GM18870 (cell line): ENCODE measurements around the gene ZNF883.

ENCODE experiments used
- ATAC-seq: cut with Tn5 transposase; IDR thresholded peaks from one replicate; pipeline ENCODE4 v1.9.1; 2021; ENCODE audit warnings: moderate library complexity; ENCODE audit not compliant: unreplicated experiment

The ZNF883 gene

DNA sequence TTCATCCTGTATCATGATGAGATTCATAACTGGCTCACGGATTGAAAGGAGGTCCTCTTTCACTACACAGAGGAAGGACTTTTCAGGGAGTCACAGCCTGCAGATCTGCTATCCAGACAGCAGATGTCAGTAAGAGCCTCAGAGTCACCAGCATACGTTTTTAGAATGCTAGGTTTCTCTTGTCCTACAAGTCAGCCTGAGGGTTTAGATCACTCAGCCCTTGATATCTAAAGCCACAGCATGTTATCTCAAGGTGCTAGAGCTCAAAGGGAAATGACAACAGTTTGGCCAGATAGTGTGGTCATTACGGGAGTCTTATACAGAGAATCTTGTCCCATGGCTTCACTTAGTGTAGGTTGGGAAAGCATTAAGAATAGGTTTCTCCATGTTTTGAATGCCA, 90.4 kb downstream of the ZNF883 start:
- ATAC-seq = no peak

DNA sequence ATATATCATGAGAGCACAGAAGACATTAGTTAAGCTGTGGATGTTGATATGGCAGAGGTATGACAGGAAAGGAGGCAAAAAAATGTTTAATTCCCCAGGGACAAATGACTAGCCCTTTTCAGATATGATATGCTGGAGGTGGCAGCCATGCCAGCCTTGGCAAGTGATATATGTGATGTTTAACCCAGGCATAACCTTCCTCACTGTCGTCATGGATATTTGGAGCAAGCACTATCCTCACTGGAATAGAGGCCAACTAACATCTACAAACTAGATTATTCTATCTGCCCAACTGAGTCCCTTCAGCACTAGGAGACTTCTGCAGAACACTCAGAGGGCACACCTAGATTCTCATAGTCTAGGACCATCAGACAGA, 94.0 kb downstream of the ZNF883 start:
- no peak for ATAC-seq

DNA sequence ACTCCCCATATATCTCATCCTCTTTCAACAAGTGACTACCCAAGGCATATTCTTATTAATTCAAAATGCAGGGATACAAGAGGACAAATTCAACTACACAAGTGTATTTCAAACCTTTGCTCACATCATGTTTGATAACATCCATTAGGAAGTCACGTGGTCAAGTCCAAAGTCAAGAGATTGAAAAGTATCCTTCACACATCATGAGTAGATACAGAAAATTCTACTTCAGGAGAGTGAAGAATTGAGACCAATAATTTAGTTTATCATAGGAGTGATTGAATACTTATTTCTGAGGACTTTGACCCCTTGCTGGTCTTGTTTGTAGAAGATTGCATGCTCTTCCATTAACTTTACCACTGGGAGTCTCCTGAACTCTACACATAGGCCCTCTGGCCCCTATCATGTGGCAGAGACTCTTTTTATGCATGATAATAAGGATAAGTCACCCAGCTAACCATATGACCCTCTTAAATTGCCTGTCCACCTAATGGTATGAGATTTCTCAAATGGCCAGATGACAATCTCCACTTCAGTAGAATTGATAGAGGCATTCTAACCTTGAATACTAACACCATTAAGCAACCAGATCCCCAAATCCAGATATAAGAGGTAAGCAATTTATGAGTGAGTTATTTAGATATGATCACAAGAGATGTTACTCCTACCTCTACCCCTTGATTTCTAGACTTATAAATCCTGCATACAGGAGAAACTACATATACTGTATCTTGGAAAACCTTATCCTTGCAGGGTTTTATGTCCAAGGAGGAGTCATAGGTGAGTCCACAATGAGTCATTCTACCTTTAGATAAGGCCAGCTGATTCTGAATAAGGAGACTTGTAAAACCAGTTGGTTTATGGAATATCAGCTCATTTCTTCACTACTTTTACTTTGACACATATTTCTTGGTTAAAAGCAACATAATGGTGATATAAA, 94.7 kb downstream of the ZNF883 start:
- ATAC-seq = no peak

DNA sequence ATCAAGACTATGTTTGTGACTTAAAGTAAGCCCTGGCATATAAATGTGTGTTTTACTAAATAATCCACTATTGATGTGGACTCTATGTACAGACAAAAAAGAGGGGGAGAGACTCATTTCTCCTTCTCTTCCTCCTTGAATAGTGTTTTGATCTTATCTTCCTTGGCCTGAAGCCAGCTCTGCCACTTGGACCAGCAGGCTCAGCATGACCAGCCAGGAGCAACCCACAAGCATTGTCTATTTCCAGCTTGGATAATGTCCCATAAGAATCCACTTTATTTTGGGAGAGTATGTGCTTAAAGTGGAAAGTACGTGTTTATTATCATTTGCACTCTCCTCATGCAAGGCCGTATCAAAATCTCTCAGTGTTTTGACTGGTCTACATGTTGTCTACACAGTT, 97.5 kb downstream of the ZNF883 start:
- no peak for ATAC-seq

- no peak for ATAC-seq
These were observed 98.7 kb downstream of the ZNF883 start for GRCh38 chr9:112913326-112913725.

GRCh38 chr9:112912636-112913035, 99.4 kb downstream of the ZNF883 start:
- ATAC-seq = no peak

DNA sequence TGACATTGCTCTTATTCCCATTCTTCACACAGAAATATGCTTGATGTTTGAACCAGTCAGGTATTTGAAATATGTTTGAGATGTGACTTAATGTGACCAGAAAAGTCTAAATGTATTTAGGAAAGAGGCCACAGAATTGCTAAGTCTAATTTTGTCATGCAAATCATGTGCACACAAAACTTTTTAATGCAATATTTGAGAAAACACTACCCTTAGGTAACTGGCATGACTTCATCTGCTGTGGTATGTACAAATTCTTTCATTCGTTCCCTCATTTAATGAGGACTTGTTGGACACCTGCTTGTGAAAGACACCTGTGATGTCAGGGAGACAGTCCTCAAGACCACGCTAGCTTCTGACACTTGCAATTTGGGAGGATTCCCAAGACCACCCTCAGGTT, 100.3 kb downstream of the ZNF883 start:
- ATAC-seq = no peak
